GM23338 (cell line): Measurements from ENCODE around the gene HIF3A. TPM values are rescaled to one million over a fixed set of nuclear protein-coding genes. Genes with fewer than 3 reads are reported as not detected.
A peak's percentile ranks its signal among the peaks of the same experiment; 100 is the strongest.

Source experiments
- ATAC-seq: fragments of 200-7000 bp; cut with Tn5 transposase; 3 replicates; pipeline ENCODE4 v1.9.1; 2020
- DNase-seq: peaks from one replicate; pipeline ENCODE4 v3.0.0-alpha.2; 2015; ENCODE audit warnings: low spot score
- H2AFZ ChIP-seq: fragments of 200-600 bp; sonication (generic); 2 replicates; pipeline ENCODE4 v1.8.0; 2016; ENCODE audit warnings: antibody characterized with exemption, mild to moderate bottlenecking, moderate library complexity
- H3F3A ChIP-seq: fragments of 200-600 bp; sonication (generic); replicated peaks from 2 replicates; pipeline ENCODE4 v1.8.0; 2017; ENCODE audit warnings: antibody characterized with exemption, mixed run types, low read depth
- H3K27ac ChIP-seq: fragments of 200-600 bp; sonication (generic); 2 replicates; pipeline ENCODE4 v1.6.1; 2016; ENCODE audit warnings: low read depth
- H3K27me3 ChIP-seq: fragments of 200-600 bp; sonication (generic); 2 replicates; pipeline ENCODE4 v1.8.0; 2016; ENCODE audit warnings: mild to moderate bottlenecking, mixed run types, moderate library complexity; ENCODE audit not compliant: insufficient read depth
- H3K36me3 ChIP-seq: fragments of 200-600 bp; sonication (generic); 2 replicates; pipeline ENCODE4 v1.8.0; 2016; ENCODE audit warnings: mild to moderate bottlenecking; ENCODE audit not compliant: insufficient read depth
- H3K4me1 ChIP-seq: fragments of 200-600 bp; sonication (generic); 2 replicates; pipeline ENCODE4 v1.8.0; 2016; ENCODE audit warnings: mild to moderate bottlenecking, moderate library complexity; ENCODE audit not compliant: insufficient read depth
- H3K4me2 ChIP-seq: fragments of 200-600 bp; sonication (generic); 2 replicates; pipeline ENCODE4 v1.7.1; 2017; ENCODE audit warnings: mixed run types
- H3K4me3 ChIP-seq: fragments of 200-600 bp; sonication (generic); 2 replicates; pipeline ENCODE4 v1.6.1; 2016; ENCODE audit warnings: mixed run types
- H3K79me2 ChIP-seq: fragments of 200-600 bp; sonication (generic); replicated peaks from 2 replicates; pipeline ENCODE4 v1.8.0; 2017; ENCODE audit warnings: mild to moderate bottlenecking; ENCODE audit not compliant: insufficient read depth
- H3K9me2 ChIP-seq: fragments of 200-600 bp; sonication (generic); 2 replicates; pipeline ENCODE4 v1.8.0; 2017; ENCODE audit not compliant: insufficient read depth
- H4K20me1 ChIP-seq: fragments of 200-600 bp; sonication (generic); replicated peaks from 2 replicates; pipeline ENCODE4 v1.8.0; 2017; ENCODE audit warnings: mild to moderate bottlenecking; ENCODE audit not compliant: insufficient read depth
- H3K27ac Mint-ChIP-seq: 2 replicates; pipeline ENCODE4 v1.8.0; 2020; ENCODE audit warnings: inconsistent platforms, mild to moderate bottlenecking, moderate library complexity, mixed read lengths
- H3K27me3 Mint-ChIP-seq: 3 replicates; pipeline ENCODE4 v1.8.0; 2022; ENCODE audit warnings: low read depth, mild to moderate bottlenecking, moderate library complexity, mixed read lengths, inconsistent platforms; ENCODE audit not compliant: insufficient read depth, poor library complexity
- H3K36me3 Mint-ChIP-seq: 3 replicates; pipeline ENCODE4 v1.8.0; 2021; ENCODE audit warnings: low read depth, mild to moderate bottlenecking, inconsistent platforms, moderate library complexity, mixed read lengths
- H3K4me1 Mint-ChIP-seq: 3 replicates; pipeline ENCODE4 v1.8.0; 2020; ENCODE audit warnings: mild to moderate bottlenecking, inconsistent platforms, mixed read lengths
- H3K4me3 Mint-ChIP-seq: 3 replicates; pipeline ENCODE4 v1.8.0; 2021; ENCODE audit warnings: moderate library complexity, mild to moderate bottlenecking, inconsistent platforms, mixed read lengths
- H3K9me3 Mint-ChIP-seq: 3 replicates; pipeline ENCODE4 v1.8.0; 2020; ENCODE audit warnings: moderate library complexity, mild to moderate bottlenecking, inconsistent platforms, mixed read lengths
- CREB1 ChIP-seq: fragments of 250-450 bp; sonication (Bioruptor Pico); IDR thresholded peaks from 2 replicates; pipeline ENCODE4 v1.5.0; 2020; ENCODE audit warnings: low read depth, mild to moderate bottlenecking, moderate library complexity
- CTCF ChIP-seq, 2 experiments: fragments of 200-600 bp in 1 of 2; sonication (generic) in 1 of 2; conservative IDR thresholded peaks; 2 replicates each; pipeline versions ENCODE4 v1.5.1 to v1.6.1; 2016 to 2017; ENCODE audit warnings: antibody characterized with exemption in 2 of 2, low read depth in 2 of 2, mild to moderate bottlenecking in 2 of 2, moderate library complexity in 1 of 2
- ETS1 ChIP-seq: IDR thresholded peaks from 2 replicates; pipeline ENCODE4 v1.6.1; 2016; ENCODE audit warnings: antibody characterized with exemption
- EZH2 ChIP-seq: fragments of 200-600 bp; sonication (generic); IDR thresholded peaks from one replicate; pipeline ENCODE4 v1.8.0; 2017; ENCODE audit warnings: antibody characterized with exemption, mild to moderate bottlenecking, low read depth; ENCODE audit not compliant: unreplicated experiment
- EZH2phosphoT487 ChIP-seq: fragments of 200-600 bp; sonication (generic); IDR thresholded peaks from one replicate; pipeline ENCODE4 v1.8.1; 2018; ENCODE audit warnings: antibody characterized with exemption; ENCODE audit not compliant: unreplicated experiment
- JUNB ChIP-seq: IDR thresholded peaks from one replicate; pipeline ENCODE4 v1.6.1; 2016; ENCODE audit warnings: antibody characterized with exemption; ENCODE audit not compliant: unreplicated experiment
- NANOG ChIP-seq: IDR thresholded peaks from 2 replicates; pipeline ENCODE4 v1.6.1; 2016; ENCODE audit warnings: antibody characterized with exemption, borderline replicate concordance
- POLR2AphosphoS5 ChIP-seq: IDR thresholded peaks from 2 replicates; pipeline ENCODE4 v1.6.1; 2016; ENCODE audit warnings: antibody characterized with exemption, low read depth
- REST ChIP-seq: IDR thresholded peaks from one replicate; pipeline ENCODE4 v1.6.1; 2018; ENCODE audit warnings: antibody characterized with exemption; ENCODE audit not compliant: unreplicated experiment
- STAT1 ChIP-seq: IDR thresholded peaks from one replicate; pipeline ENCODE4 v1.6.1; 2016; ENCODE audit warnings: antibody characterized with exemption; ENCODE audit not compliant: unreplicated experiment
- ZNF114 ChIP-seq: fragments of 250-450 bp; sonication (Bioruptor Pico); IDR thresholded peaks from 2 replicates; pipeline ENCODE4 v1.5.0; 2020; ENCODE audit warnings: mild to moderate bottlenecking, moderate library complexity
- ZNF331 ChIP-seq: fragments of 250-450 bp; sonication (Bioruptor Pico); IDR thresholded peaks from 2 replicates; pipeline ENCODE4 v1.5.0; 2020; ENCODE audit warnings: low read depth, mild to moderate bottlenecking, moderate library complexity
- ZNF462 ChIP-seq: fragments of 250-450 bp; sonication (Bioruptor Pico); IDR thresholded peaks from 2 replicates; pipeline ENCODE4 v1.5.0; 2020; ENCODE audit warnings: mild to moderate bottlenecking, moderate library complexity
- polyA plus RNA-seq: library from polyadenylated mRNA; unstranded; fragments of >200 nt; fragmentation: Nextera tagmentation; extraction: Ambion mirVana; gene quantifications from 2 replicates; pipeline ENCODE4 v1.2.1, GENCODE V29; 2016
- total RNA-seq: library from RNA; depleted of rRNA; stranded (reverse); fragments of >200 nt; shearing (Covaris generic); gene quantifications from 2 replicates; pipeline ENCODE4 v1.2.3, GENCODE V29; 2014

The HIF3A gene
- total and polyA plus RNA-seq, 2 experiments from 2014 or later, result 20.4 to 70.5 TPM

GRCh38 chr19:46365561-46365960 lies 68.7 kb downstream of the HIF3A start:
- Histone ChIP-seq H3F3A (no peaks in the 10 kb centered on the region; the same call in 1 of the 2 replicates), H4K20me1 (peaks cover 19% of the 10 kb centered on the region), H3K36me3 (peaks cover 15% of the 10 kb centered on the region), H3K9me2 (no peaks in the 10 kb centered on the region), H3K4me1 (no peaks in the 10 kb centered on the region), H3K4me3 (no peak overlapping the region), H3K27ac (no peak overlapping the region), H3K4me2 (no peak overlapping the region), H2AFZ (no peak overlapping the region), H3K27me3 (no peaks in the 10 kb centered on the region), H3K79me2 (peaks cover 79% of the 10 kb centered on the region)
- TF ChIP-seq REST, result no peak
- TF ChIP-seq STAT1, result no peak
- no peak for TF ChIP-seq EZH2phosphoT487
- TF ChIP-seq CREB1 (CRISPR knock-in tag), result no peak
- TF ChIP-seq JUNB, result no peak
- TF ChIP-seq ZNF331 (CRISPR knock-in tag), result no peak
- no peak for TF ChIP-seq EZH2
- TF ChIP-seq ETS1, result no peak
- TF ChIP-seq ZNF114 (CRISPR knock-in tag), result no peak
- no peak for TF ChIP-seq NANOG
- TF ChIP-seq ZNF462 (CRISPR knock-in tag), result no peak
- no peak for TF ChIP-seq CTCF (conservative IDR thresholded peaks at IDR 0.05; ENCODE audit: low read depth in 2 of 2)
- TF ChIP-seq POLR2AphosphoS5, result no peak
- Mint-ChIP-seq H3K9me3 (no peaks in the 10 kb centered on the region), H3K27me3 (no peaks in the 10 kb centered on the region), H3K4me3 (no peak overlapping the region), H3K36me3 (peaks cover 38% of the 10 kb centered on the region), H3K4me1 (peaks cover 6% of the 10 kb centered on the region; the same call in 1 of the 3 replicates), H3K27ac (0 out of 2 replicates have a peak overlapping the region, but pooled peaks have one; percentile 56)
- ATAC-seq (no peak), DNase-seq (no peak)
